ENCODE data around the gene C2orf81. TPM values are rescaled to one million over a fixed set of nuclear protein-coding genes. Genes with fewer than 3 reads are reported as not detected.
A peak's percentile ranks its signal among the peaks of the same experiment; 100 is the strongest.

Gene C2orf81
- total RNA-seq, 2 experiments from 2014 or later, result 2.9 to 3.4 TPM

DNA sequence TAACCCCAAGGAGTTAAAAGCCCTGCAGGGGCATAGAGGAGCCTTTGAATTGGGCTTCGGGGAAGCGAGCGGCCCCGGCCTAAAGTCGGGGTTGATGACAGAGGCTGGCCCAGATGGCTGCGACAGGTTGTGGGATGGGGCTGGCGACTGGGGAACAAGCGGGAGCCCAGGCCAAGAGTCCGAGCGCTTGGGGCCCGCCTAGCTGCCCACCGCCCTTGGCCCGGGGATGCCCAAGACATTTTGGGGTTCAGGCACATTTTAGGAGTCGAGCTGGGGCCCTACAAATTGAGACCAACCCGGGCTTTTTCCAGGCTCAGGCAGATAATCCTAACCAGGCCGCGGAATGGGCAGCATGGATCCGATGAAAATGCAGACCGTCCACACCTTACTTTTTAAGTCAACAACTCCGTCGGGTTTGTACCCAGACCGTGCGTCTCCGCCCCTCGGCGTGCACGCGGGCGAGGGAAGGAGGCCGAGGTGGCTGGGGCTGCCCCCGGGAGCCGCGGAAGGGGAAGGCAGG is 19.8 kb upstream of the C2orf81 start:
- Histone ChIP-seq H3K9me3 (ENCODE audit: control insufficient read depth in 1 of 2, insufficient read depth in 1 of 2, low read length in 2 of 2) (peaks cover 0 to 27% of the 10 kb centered on the region in 2 experiments), H3K4me3 (ENCODE audit: low read length) (peak overlapping the region; percentile 45), H3K27ac (ENCODE audit: low read depth in 1 of 2, low read length in 2 of 2) (no peak overlapping the region), H3K27me3 (ENCODE audit: control insufficient read depth in 1 of 2, insufficient read depth in 2 of 2, low read length in 2 of 2) (peaks cover 37 to 40% of the 10 kb centered on the region in 2 experiments), H3K4me1 (ENCODE audit: insufficient read depth, low read length) (peaks cover 27% of the 10 kb centered on the region), H3K36me3 (ENCODE audit: insufficient read depth, low read length) (no peaks in the 10 kb centered on the region)
- POLR2A ChIA-PET, result interaction anchor here (1.3 to 1.5 kb wide), 3 partner anchors 10 to 19 kb away, joined by 3 to 6 read pairs (median 3); partner anchors contain the start of gene WBP1
- TF ChIP-seq CTCF (IDR thresholded peaks at IDR 0.05), result no peak
- ATAC-seq (ENCODE audit: poor library complexity), result peak; percentile 32
- H3K27me3 Mint-ChIP-seq, result peaks cover 56% of the 10 kb centered on the region
- intact Hi-C loops (cut with DNase I, micrococcal nuclease), result loop anchor here in 1 of 2 experiments (1.0 kb wide), 1 partner anchor 25 kb away; no protein-coding TSS in a partner anchor
- CTCF ChIA-PET, result no interaction called here
- DNase-seq, result no peak
- no peak overlapping the region for H3K27ac Mint-ChIP-seq
- peaks cover 8% of the 10 kb centered on the region for H3K4me1 Mint-ChIP-seq (ENCODE audit: low read depth)
- H3K4me3 Mint-ChIP-seq, result peak overlapping the region; percentile 58
- H3K9me3 Mint-ChIP-seq, result no peaks in the 10 kb centered on the region
- no peaks in the 10 kb centered on the region for H3K36me3 Mint-ChIP-seq (ENCODE audit: low read depth)

DNA sequence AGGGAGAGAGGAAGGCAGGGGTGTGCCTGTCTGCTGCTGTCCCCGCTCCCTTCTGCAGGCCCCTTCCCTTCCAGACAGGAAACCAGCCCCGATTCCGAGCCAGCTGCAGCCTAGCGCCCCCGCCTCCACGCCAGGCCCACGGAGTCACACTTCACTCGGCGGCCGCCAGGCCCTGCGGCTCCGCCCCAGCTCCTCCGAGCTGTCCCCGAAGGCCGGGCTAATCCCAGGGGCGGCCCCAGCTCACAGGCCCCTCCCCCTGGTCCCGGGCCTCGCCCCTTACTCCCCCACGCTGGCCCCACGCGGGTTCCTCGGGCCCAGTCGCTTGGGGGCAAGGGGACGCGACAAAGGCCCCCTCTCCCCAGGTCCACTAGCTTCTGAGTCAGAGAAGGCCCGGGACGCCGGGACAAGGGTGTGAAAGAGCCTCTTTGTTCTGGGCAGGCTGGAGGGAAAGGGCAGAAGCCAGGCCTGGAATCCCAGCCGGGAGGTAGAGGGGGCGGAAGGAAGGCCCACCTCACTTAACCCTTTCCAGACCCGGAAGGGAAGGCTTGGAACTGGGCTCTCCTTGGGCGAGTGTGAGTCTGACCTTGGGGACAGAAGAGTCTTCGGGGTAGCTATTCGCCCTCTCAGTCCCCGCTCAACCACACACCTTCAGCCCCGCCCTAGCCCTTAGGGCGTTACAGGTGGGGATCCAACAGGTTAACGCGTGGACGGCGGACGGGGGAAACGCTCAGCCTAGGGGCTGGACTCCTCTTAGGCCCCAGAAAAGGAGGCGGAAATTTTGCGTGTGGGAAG is 19.2 kb upstream of the C2orf81 start:
- no peaks in the 10 kb centered on the region for H3K36me3 ChIP-seq (ENCODE audit: insufficient read depth, low read length)
- Mint-ChIP-seq H3K4me1 (ENCODE audit: low read depth) (peaks cover 8% of the 10 kb centered on the region), H3K27ac (no peak overlapping the region), H3K36me3 (ENCODE audit: low read depth) (no peaks in the 10 kb centered on the region), H3K9me3 (no peaks in the 10 kb centered on the region), H3K4me3 (peak overlapping the region; percentile 58), H3K27me3 (peaks cover 56% of the 10 kb centered on the region)
- no peak for TF ChIP-seq CTCF (IDR thresholded peaks at IDR 0.05)
- peaks cover 0 to 31% of the 10 kb centered on the region in 2 experiments for H3K9me3 ChIP-seq (ENCODE audit: control insufficient read depth in 1 of 2, insufficient read depth in 1 of 2, low read length in 2 of 2)
- ChIA-PET CTCF (interaction anchor here (0.5 kb wide), 1 partner anchor 25 kb away, joined by 3 read pairs; no protein-coding TSS in a partner anchor), POLR2A (interaction anchor here (0.8 to 1.5 kb wide), 5 partner anchors 9 to 42 kb away, joined by 3 to 6 read pairs (median 5); partner anchors contain the start of genes CCDC142, TTC31 and WBP1)
- ATAC-seq (ENCODE audit: poor library complexity) (peak; percentile 73), DNase-seq (peak in 5 of 14 experiments; percentile 33 to 73 (median 48))
- peak overlapping the region; percentile 10 for H3K4me3 ChIP-seq (ENCODE audit: low read length)
- H3K27me3 ChIP-seq (ENCODE audit: control insufficient read depth in 1 of 2, insufficient read depth in 2 of 2, low read length in 2 of 2), result peaks cover 37 to 40% of the 10 kb centered on the region in 2 experiments
- intact Hi-C loops (cut with DNase I, micrococcal nuclease), result loop anchor here in 1 of 2 experiments (1.0 kb wide), 1 partner anchor 24 kb away; no protein-coding TSS in a partner anchor
- peaks cover 27% of the 10 kb centered on the region for H3K4me1 ChIP-seq (ENCODE audit: insufficient read depth, low read length)
- no peak overlapping the region for H3K27ac ChIP-seq (ENCODE audit: low read depth in 1 of 2, low read length in 2 of 2)

GRCh38 chr2:74439803-74440377 is 18.5 kb upstream of the C2orf81 start:
- Mint-ChIP-seq H3K4me1 (ENCODE audit: low read depth) (peaks cover 8% of the 10 kb centered on the region), H3K9me3 (no peaks in the 10 kb centered on the region), H3K27me3 (peaks cover 52% of the 10 kb centered on the region), H3K4me3 (peak overlapping the region; percentile 54), H3K27ac (no peak overlapping the region), H3K36me3 (ENCODE audit: low read depth) (no peaks in the 10 kb centered on the region)
- H3K36me3 ChIP-seq (ENCODE audit: insufficient read depth, low read length), result no peaks in the 10 kb centered on the region
- H3K27me3 ChIP-seq (ENCODE audit: control insufficient read depth in 1 of 2, insufficient read depth in 2 of 2, low read length in 2 of 2), result peaks cover 37 to 40% of the 10 kb centered on the region in 2 experiments
- no peak for ATAC-seq (ENCODE audit: poor library complexity)
- H3K4me3 ChIP-seq (ENCODE audit: low read length), result no peak overlapping the region
- POLR2A ChIA-PET, result interaction anchor here (0.8 to 1.5 kb wide), 6 partner anchors 9 to 43 kb away, joined by 3 to 6 read pairs (median 4); partner anchors contain the start of genes C2orf81, CCDC142, TTC31 and WBP1
- TF ChIP-seq CTCF (IDR thresholded peaks at IDR 0.05), result no peak
- H3K9me3 ChIP-seq (ENCODE audit: control insufficient read depth in 1 of 2, insufficient read depth in 1 of 2, low read length in 2 of 2), result peaks cover 0 to 31% of the 10 kb centered on the region in 2 experiments
- intact Hi-C loops (cut with DNase I, micrococcal nuclease), result no loop called here
- H3K27ac ChIP-seq (ENCODE audit: low read depth in 1 of 2, low read length in 2 of 2), result no peak overlapping the region
- CTCF ChIA-PET, result interaction anchor here (0.5 to 0.9 kb wide), 2 partner anchors 10 to 26 kb away, joined by 3 read pairs; no protein-coding TSS in a partner anchor
- DNase-seq, result no peak
- H3K4me1 ChIP-seq (ENCODE audit: insufficient read depth, low read length), result peaks cover 27% of the 10 kb centered on the region
